ENCODE data around the gene CC2D2B. TPM values are rescaled to one million over a fixed set of nuclear protein-coding genes. Genes with fewer than 3 reads are reported as not detected.

The CC2D2B gene
- total and polyA plus RNA-seq, 2 experiments from 2014 or later: 0.24 to 0.92 TPM

GRCh38 chr10:96044736-96045135 is 137.0 kb downstream of the CC2D2B start:
- peaks cover 25% of the 10 kb centered on the region for H4K20me1 ChIP-seq (replicated peaks; ENCODE audit: insufficient read depth)
- no peak for TF ChIP-seq REST (IDR thresholded peaks at IDR 0.05; ENCODE audit: unreplicated experiment)
- no peak for TF ChIP-seq POLR2AphosphoS5 (IDR thresholded peaks at IDR 0.05; ENCODE audit: low read depth)
- no peak for TF ChIP-seq EZH2 (IDR thresholded peaks at IDR 0.05; ENCODE audit: low read depth, unreplicated experiment)
- TF ChIP-seq ZNF114 (CRISPR knock-in tag; IDR thresholded peaks at IDR 0.05): no peak
- TF ChIP-seq EZH2phosphoT487 (IDR thresholded peaks at IDR 0.05; ENCODE audit: unreplicated experiment): no peak
- TF ChIP-seq ZNF331 (CRISPR knock-in tag; IDR thresholded peaks at IDR 0.05; ENCODE audit: low read depth): no peak
- no peak for TF ChIP-seq STAT1 (IDR thresholded peaks at IDR 0.05; ENCODE audit: unreplicated experiment)
- TF ChIP-seq CTCF (conservative IDR thresholded peaks at IDR 0.05; ENCODE audit: low read depth in 2 of 2): no peak
- TF ChIP-seq JUNB (IDR thresholded peaks at IDR 0.05; ENCODE audit: unreplicated experiment): no peak
- no peak for TF ChIP-seq NANOG (IDR thresholded peaks at IDR 0.05; ENCODE audit: borderline replicate concordance)
- no peak for TF ChIP-seq ETS1 (IDR thresholded peaks at IDR 0.05)
- TF ChIP-seq ZNF462 (CRISPR knock-in tag; IDR thresholded peaks at IDR 0.05): no peak
- TF ChIP-seq CREB1 (CRISPR knock-in tag; IDR thresholded peaks at IDR 0.05; ENCODE audit: low read depth): no peak
- H3K9me2 ChIP-seq (ENCODE audit: insufficient read depth): no peaks in the 10 kb centered on the region
- peaks cover 4% of the 10 kb centered on the region; the same call in 2 of the 3 replicates for H3K9me3 Mint-ChIP-seq
- H3F3A ChIP-seq (replicated peaks; ENCODE audit: low read depth): no peaks in the 10 kb centered on the region
- ATAC-seq: no peak
- H3K4me1 ChIP-seq (ENCODE audit: insufficient read depth): 0 out of 2 replicates have a peak, but pooled peaks cover 13% of the 10 kb centered on the region
- H3K36me3 Mint-ChIP-seq (ENCODE audit: low read depth): peaks cover 35% of the 10 kb centered on the region
- peaks cover 8% of the 10 kb centered on the region; the same call in 1 of the 2 replicates for H3K36me3 ChIP-seq (ENCODE audit: insufficient read depth)
- H3K27ac Mint-ChIP-seq: peak overlapping the region; percentile 49; the same call in 1 of the 2 replicates
- H2AFZ ChIP-seq: peak overlapping the region; percentile 25; the same call in 1 of the 2 replicates
- peaks cover 13% of the 10 kb centered on the region for H3K27me3 ChIP-seq (ENCODE audit: insufficient read depth)
- H3K4me3 ChIP-seq: peak overlapping the region; percentile 72
- peaks cover 3% of the 10 kb centered on the region for H3K27me3 Mint-ChIP-seq (ENCODE audit: insufficient read depth, low read depth, poor library complexity)
- peak overlapping the region; percentile 89 for H3K4me3 Mint-ChIP-seq
- H3K4me1 Mint-ChIP-seq: peaks cover 25% of the 10 kb centered on the region
- DNase-seq (ENCODE audit: low spot score): peak; percentile 35
- peak overlapping the region; percentile 91 for H3K4me2 ChIP-seq
- peaks cover 59% of the 10 kb centered on the region for H3K79me2 ChIP-seq (replicated peaks; ENCODE audit: insufficient read depth)
- no peak overlapping the region for H3K27ac ChIP-seq (ENCODE audit: low read depth)

All from GM23338 (cell line).